Panc1 (cell line): ENCODE measurements around the gene UQCC5. TPM values are rescaled to one million over a fixed set of nuclear protein-coding genes. Genes with fewer than 3 reads are reported as not detected.

ENCODE experiments used
- ATAC-seq: fragments of 200-7000 bp; cut with Tn5 transposase; 2 replicates; pipeline ENCODE4 v1.9.1; 2020; ENCODE audit warnings: mild to moderate bottlenecking, moderate library complexity
- BruUV-seq: library from RNA; stranded (reverse); fragments of 400-500 nt; replicated peaks from 2 replicates; lab custom pipeline; 2021; lab: Mats Ljungman, UMichigan
- CTCF ChIA-PET: fragments of 300-600 bp; sonication (Branson Sonifier 250); formaldehyde crosslinking; loops from one replicate; lab custom pipeline; 2022; ENCODE audit warnings: antibody characterized with exemption; lab: Charles Lee
- POLR2A ChIA-PET: fragments of 300-600 bp; sonication (Branson Sonifier 250); formaldehyde crosslinking; loops from one replicate; lab custom pipeline; 2022; ENCODE audit warnings: antibody characterized with exemption; lab: Charles Lee
- DNase-seq: peaks from one replicate; pipeline ENCODE4 v3.0.0-alpha.2; 2010; ENCODE audit warnings: low read depth, low spot score
- H3K27ac ChIP-seq: 2 replicates; pipeline ENCODE4 v1.5.1; 2011; ENCODE audit warnings: mild to moderate bottlenecking, low read length, inconsistent platforms
- H3K27me3 ChIP-seq: fragments of 200-500 bp; sonication (Bioruptor generic); 2 replicates; pipeline ENCODE4 v1.6.0; 2014; ENCODE audit warnings: low read length, inconsistent platforms; ENCODE audit not compliant: control insufficient read depth, insufficient read depth
- H3K36me3 ChIP-seq: fragments of 200-500 bp; sonication (Bioruptor generic); 2 replicates; pipeline ENCODE4 v1.5.1; 2014; ENCODE audit warnings: inconsistent platforms, mild to moderate bottlenecking, low read length, moderate library complexity; ENCODE audit not compliant: control insufficient read depth, insufficient read depth
- H3K4me1 ChIP-seq: 2 replicates; pipeline ENCODE4 v1.5.1; 2011; ENCODE audit warnings: inconsistent platforms, mild to moderate bottlenecking, low read length, moderate library complexity; ENCODE audit not compliant: control insufficient read depth, insufficient read depth
- H3K4me3 ChIP-seq, 2 experiments: 2 replicates each; pipeline ENCODE4 v1.5.1; 2011 to 2012; ENCODE audit warnings: low read depth in 2 of 2, low read length in 2 of 2, mild to moderate bottlenecking in 2 of 2, inconsistent platforms in 1 of 2, moderate library complexity in 1 of 2
- H3K9me3 ChIP-seq: fragments of 200-500 bp; sonication (Bioruptor generic); 2 replicates; pipeline ENCODE4 v1.5.1; 2014; ENCODE audit warnings: low read depth, mild to moderate bottlenecking, inconsistent platforms, low read length, moderate library complexity; ENCODE audit not compliant: control insufficient read depth, insufficient read depth
- CTCF ChIP-seq: fragments of 450-650 bp; IDR thresholded peaks from 2 replicates; pipeline ENCODE4 v1.5.1; 2017; ENCODE audit warnings: mild to moderate bottlenecking
- POLR2AphosphoS5 ChIP-seq: IDR thresholded peaks from 2 replicates; pipeline ENCODE4 v1.6.1; 2012; ENCODE audit warnings: mild to moderate bottlenecking, low read depth, low read length, moderate library complexity
- SIN3A ChIP-seq: IDR thresholded peaks from 2 replicates; pipeline ENCODE4 v1.6.1; 2012; ENCODE audit warnings: low read depth, mild to moderate bottlenecking, low read length, moderate library complexity, borderline replicate concordance; ENCODE audit not compliant: insufficient read depth
- TCF7L2 ChIP-seq: IDR thresholded peaks from 2 replicates; pipeline ENCODE4 v1.6.1; 2011; ENCODE audit warnings: mild to moderate bottlenecking, low read depth, low read length, inconsistent platforms
- in situ Hi-C: cut with HindIII; loops from 2 replicates; pipeline ENCODE4 v1.10.0; 2016; ENCODE audit warnings: low sequenced_read_pairs, low pct_unique_long_range_greater_than_20kb
- intact Hi-C: fragments of 100-400 bp; cut with micrococcal nuclease; formaldehyde crosslinking; loops from one replicate; pipeline ENCODE4 v1.10.0; 2022; ENCODE audit not compliant: unreplicated experiment
- total RNA-seq: library from RNA; stranded (reverse); gene quantifications from one replicate; pipeline ENCODE4 v1.2.1, GENCODE V29; 2021; ENCODE audit not compliant: unreplicated experiment
- TF ChIP-seq, protein P1 (sequence below), 2 experiments: IDR thresholded peaks; 2 replicates each; pipeline ENCODE4 v1.6.1; 2011 to 2012; ENCODE audit warnings: low read depth in 2 of 2, control low read depth in 1 of 2, low read length in 1 of 2, mild to moderate bottlenecking in 1 of 2, moderate library complexity in 1 of 2; ENCODE audit not compliant: insufficient read depth in 1 of 2

UQCC5 gene
- total RNA-seq, 1 experiment from 2014 or later = 27.3 TPM

DNA sequence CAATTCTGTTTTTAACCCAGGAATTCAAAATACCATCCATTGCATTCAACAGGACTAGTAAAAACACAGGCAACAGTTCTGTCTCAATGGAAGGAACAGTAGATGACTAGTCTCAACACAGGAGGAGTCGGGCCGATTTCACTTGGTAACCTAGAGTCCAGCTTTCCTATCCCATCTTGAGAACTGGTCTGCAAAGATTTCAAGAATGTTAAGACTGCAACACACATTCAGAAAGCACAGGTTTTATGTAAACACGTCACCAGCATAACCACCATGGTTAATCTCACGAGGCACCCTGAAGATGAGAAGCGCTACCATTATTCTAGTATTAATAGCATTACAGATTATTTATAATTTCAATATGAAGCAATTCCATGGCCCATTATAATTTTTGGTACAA is 22.0 kb downstream of the UQCC5 start:
- Histone ChIP-seq H3K27ac (no peak overlapping the region), H3K36me3 (peaks cover 15% of the 10 kb centered on the region), H3K4me3 (no peak overlapping the region), H3K4me1 (no peaks in the 10 kb centered on the region), H3K9me3 (no peaks in the 10 kb centered on the region), H3K27me3 (no peaks in the 10 kb centered on the region)
- in situ Hi-C loops = no loop called here
- BruUV-seq = no TSS peak
- intact Hi-C loops = no loop called here
- DNase-seq = no peak
- ChIA-PET CTCF (interaction anchor here (0.6 kb wide), 1 partner anchor 262 kb away, joined by 7 read pairs; no protein-coding TSS in a partner anchor), POLR2A (no interaction called here)
- ATAC-seq = no peak
- TF ChIP-seq POLR2AphosphoS5 = no peak
- no peak for TF ChIP-seq TCF7L2
- no peak for TF ChIP-seq CTCF
- TF ChIP-seq, protein P1, sequence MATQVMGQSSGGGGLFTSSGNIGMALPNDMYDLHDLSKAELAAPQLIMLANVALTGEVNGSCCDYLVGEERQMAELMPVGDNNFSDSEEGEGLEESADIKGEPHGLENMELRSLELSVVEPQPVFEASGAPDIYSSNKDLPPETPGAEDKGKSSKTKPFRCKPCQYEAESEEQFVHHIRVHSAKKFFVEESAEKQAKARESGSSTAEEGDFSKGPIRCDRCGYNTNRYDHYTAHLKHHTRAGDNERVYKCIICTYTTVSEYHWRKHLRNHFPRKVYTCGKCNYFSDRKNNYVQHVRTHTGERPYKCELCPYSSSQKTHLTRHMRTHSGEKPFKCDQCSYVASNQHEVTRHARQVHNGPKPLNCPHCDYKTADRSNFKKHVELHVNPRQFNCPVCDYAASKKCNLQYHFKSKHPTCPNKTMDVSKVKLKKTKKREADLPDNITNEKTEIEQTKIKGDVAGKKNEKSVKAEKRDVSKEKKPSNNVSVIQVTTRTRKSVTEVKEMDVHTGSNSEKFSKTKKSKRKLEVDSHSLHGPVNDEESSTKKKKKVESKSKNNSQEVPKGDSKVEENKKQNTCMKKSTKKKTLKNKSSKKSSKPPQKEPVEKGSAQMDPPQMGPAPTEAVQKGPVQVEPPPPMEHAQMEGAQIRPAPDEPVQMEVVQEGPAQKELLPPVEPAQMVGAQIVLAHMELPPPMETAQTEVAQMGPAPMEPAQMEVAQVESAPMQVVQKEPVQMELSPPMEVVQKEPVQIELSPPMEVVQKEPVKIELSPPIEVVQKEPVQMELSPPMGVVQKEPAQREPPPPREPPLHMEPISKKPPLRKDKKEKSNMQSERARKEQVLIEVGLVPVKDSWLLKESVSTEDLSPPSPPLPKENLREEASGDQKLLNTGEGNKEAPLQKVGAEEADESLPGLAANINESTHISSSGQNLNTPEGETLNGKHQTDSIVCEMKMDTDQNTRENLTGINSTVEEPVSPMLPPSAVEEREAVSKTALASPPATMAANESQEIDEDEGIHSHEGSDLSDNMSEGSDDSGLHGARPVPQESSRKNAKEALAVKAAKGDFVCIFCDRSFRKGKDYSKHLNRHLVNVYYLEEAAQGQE (IDR thresholded peaks at IDR 0.05; ENCODE audit: insufficient read depth in 1 of 2, low read depth in 2 of 2, low read length in 1 of 2) = no peak
- TF ChIP-seq SIN3A = no peak

GRCh38 chr3:52561028-52561747 is 24.8 kb downstream of the UQCC5 start:
- CTCF ChIA-PET = no interaction called here
- Histone ChIP-seq H3K4me1 (no peaks in the 10 kb centered on the region), H3K36me3 (peaks cover 16% of the 10 kb centered on the region), H3K9me3 (no peaks in the 10 kb centered on the region), H3K4me3 (no peak overlapping the region), H3K27ac (no peak overlapping the region), H3K27me3 (no peaks in the 10 kb centered on the region)
- intact Hi-C loops (no loop called here), in situ Hi-C loops (no loop called here)
- ATAC-seq = no peak
- BruUV-seq = no TSS peak
- POLR2A ChIA-PET = no interaction called here
- DNase-seq = no peak
- TF ChIP-seq TCF7L2 (no peak), POLR2AphosphoS5 (no peak), SIN3A (no peak), CTCF (no peak)
- TF ChIP-seq, protein P1 (IDR thresholded peaks at IDR 0.05; ENCODE audit: insufficient read depth in 1 of 2, low read depth in 2 of 2, low read length in 1 of 2) = no peak
